Stimulated activated CD4-positive, alpha-beta T cell treated with anti-CD3 and anti-CD28 coated beads, Interleukin-2, amount 100 ng/mL, for 48 hours (primary cell): Measurements from ENCODE around the gene FBP1.

Experiments used
- DNase-seq, 2 donors: peaks; one replicate each; pipeline ENCODE4 v3.0.0-alpha.2; 2020

The FBP1 gene

GRCh38 chr9:94655739-94656138, 16.4 kb upstream of the FBP1 start:
- no peak for DNase-seq

- DNase-seq = no peak
Measured at GRCh38 chr9:94654165-94654894, 15.0 kb upstream of the FBP1 start.

- DNase-seq = no peak
Measured at GRCh38 chr9:94650949-94651348, 11.6 kb upstream of the FBP1 start.

- DNase-seq = no peak
Measured at GRCh38 chr9:94649100-94649819, 9.9 kb upstream of the FBP1 start.

GRCh38 chr9:94648185-94648584, 8.9 kb upstream of the FBP1 start:
- no peak for DNase-seq

DNA sequence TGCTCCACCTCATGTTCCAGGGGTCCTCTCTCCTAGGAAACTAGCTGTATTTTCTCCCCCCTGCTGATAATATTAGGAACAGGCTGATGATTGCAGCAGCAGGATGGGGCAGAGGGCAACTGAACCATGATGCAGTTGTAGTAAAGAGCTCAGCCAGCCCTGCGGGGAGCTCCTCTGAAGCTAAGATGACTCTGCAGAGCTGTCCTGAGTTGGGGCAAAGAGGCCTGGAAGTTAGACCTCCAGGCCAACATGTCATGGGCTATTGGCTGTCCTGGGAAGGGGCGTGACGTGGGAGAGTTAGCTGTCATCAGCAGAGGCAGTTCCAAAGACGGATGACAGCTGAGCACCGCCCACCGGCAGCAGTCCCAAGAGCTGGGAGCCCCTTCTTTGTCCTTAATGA, 6.6 kb upstream of the FBP1 start:
- DNase-seq = no peak

DNA sequence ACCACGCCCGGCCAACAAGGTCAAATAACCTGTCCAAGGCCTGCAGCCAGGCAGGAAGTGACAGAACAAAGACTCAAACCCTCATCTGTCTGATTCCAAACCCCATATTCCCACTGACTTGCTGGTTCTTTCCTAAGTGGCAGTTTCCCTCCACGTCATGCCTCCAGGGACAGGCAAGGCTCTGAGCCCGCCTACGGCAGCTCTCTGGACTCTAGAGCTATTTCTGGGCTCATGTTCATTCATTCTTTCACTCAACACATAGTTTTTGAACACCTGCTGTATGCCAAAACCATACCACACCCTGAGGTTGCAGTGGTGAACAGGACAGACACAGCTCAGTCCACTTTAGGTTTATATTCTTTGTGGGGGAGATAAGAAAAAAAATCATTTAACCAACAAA, 5.2 kb upstream of the FBP1 start:
- DNase-seq = no peak

- DNase-seq = no peak
Measured at GRCh38 chr9:94643741-94644140, 4.4 kb upstream of the FBP1 start.

DNA sequence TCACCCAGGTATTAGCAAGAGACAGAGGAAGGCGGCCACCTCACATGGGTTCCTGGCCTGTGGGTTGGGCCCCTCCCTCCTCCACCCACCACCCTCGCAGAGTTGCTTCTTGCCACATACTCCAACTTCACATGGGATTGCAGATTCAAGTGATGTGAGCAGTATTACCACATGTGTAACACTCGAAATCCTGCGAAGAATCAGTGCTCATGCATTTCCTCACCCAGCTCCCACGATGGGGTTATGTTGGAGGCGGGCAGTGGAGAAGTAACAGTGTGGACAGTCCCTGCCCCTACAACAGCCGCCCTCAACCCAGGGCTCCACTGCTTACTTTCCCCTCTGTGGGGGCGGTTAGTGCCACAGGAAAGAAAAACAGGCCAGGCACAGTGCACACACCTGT, 3.9 kb upstream of the FBP1 start:
- no peak for DNase-seq

DNA sequence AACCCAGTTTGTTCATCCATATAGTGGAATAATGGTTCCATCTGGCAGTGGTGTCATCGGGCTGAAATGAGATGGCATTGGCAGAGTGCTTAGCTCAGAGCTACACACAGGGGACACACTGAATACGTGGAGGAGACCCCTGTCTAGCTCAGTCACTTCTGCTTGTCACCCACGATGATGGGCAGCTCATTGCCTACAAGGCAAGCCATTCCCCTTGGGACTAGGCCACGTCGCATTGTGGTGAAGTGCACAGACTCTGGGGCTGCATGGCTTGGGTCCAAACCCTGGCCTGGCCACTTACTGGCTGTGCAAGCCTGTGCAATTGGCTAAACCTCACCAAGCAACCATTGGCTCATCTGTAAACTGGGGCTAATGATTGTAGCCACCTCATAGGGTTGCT, 3.2 kb upstream of the FBP1 start:
- DNase-seq = no peak

- no peak for DNase-seq
Measured at GRCh38 chr9:94639999-94640376, 670 bp upstream of the FBP1 start.

- DNase-seq = no peak
Measured at GRCh38 chr9:94638335-94639060, 820 bp downstream of the FBP1 start.

DNA sequence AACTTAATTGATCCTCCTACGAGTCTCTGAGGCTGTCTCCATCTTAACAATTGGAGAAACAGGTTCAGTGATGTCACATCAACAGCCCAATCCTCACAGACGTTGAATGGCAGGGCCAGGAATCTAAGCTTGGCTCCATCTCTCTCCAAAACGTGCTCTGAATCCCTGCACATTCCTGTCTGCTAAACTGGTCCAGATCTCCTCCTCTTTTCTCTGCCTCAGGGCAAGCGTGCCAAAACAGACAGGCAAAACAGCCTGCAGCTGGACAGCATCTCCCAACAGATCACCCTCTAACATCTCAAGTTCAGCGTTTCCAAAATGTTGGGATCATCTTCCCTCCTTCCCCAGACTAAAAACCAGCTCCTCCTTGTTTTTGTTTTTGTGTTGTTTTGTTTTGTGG, 6.6 kb downstream of the FBP1 start:
- no peak for DNase-seq

DNA sequence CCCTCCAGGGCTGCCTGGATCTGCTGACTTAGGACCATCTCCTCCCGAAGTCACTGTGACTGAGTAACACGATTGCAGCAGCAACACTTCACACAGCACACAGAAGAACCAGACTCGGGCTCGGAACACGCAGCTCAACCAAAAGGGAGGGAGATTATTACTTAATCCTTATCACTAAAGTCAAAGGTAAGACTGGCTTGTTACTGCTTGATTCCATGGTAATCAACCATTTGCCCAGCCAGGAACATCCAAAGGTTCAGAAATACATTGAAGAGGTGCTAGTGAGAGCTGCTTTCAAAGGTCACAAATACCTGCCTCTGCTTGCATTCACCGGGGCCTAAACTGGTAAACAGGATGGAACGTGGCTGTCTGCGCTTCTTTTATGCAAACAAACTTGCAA, 7.7 kb downstream of the FBP1 start:
- no peak for DNase-seq

DNA sequence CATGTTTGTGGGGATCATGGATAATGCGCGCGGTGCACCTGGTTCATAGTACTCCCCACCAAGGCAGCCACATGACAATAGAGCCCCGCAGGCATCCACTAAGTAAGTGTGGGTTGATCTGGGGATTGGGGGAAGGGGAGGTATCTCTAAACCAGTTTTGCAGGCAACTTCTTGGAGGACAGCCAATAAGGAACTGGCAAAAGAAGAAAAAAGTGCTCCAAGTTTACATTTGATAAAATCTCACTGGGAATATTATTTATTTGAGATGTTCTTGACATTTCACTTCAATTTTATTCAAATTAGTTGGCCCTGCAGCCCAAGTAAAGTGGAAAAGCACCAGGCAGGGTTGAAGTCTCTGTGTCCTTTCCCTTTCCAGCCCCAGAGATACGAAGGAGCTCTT, 8.5 kb downstream of the FBP1 start:
- no peak for DNase-seq

GRCh38 chr9:94630281-94630680, 9.0 kb downstream of the FBP1 start:
- no peak for DNase-seq

GRCh38 chr9:94627287-94627686, 12.0 kb downstream of the FBP1 start:
- DNase-seq = no peak

DNA sequence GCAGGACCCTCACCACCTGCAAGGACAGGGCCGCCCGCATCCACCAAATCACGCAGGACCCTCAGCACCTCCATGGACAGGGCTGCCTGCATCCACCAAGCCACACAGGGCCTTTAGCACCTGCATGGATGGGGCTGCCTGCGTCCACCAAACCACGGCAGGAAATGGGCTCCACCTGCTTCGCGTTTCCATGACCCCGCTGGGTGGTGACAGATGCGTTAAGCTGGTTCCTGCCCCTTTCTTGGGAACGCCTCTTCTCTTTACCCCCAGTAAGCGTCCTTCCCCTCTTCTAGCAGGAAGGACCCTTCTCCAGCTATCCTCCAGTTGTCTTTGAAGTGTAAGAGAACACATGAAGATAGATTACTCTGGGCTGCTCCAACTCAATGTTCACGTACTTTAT, 13.5 kb downstream of the FBP1 start:
- DNase-seq = no peak

DNA sequence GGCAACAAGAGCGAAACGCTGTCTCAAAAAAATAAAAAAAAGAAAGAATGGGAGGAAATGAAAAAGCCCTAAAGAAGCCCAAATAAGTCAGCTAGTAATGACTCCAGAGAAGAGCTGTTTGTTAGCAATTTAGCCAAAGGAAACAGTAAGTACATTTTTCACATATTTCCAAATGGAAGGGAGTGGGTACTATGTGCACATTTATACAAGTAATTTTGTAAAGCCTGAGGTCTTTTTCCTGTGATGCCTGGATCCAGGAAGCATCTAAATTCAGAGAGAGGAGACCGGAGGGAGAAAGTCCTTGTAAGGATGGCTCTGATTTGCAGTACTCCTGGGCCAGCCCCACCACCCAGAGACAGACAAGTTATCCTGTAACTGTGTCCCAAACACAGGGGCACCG, 14.7 kb downstream of the FBP1 start:
- no peak for DNase-seq

- peak in 1 of 2 donors; percentile 28 for DNase-seq
Measured at GRCh38 chr9:94623253-94623652, 16.1 kb downstream of the FBP1 start.

DNA sequence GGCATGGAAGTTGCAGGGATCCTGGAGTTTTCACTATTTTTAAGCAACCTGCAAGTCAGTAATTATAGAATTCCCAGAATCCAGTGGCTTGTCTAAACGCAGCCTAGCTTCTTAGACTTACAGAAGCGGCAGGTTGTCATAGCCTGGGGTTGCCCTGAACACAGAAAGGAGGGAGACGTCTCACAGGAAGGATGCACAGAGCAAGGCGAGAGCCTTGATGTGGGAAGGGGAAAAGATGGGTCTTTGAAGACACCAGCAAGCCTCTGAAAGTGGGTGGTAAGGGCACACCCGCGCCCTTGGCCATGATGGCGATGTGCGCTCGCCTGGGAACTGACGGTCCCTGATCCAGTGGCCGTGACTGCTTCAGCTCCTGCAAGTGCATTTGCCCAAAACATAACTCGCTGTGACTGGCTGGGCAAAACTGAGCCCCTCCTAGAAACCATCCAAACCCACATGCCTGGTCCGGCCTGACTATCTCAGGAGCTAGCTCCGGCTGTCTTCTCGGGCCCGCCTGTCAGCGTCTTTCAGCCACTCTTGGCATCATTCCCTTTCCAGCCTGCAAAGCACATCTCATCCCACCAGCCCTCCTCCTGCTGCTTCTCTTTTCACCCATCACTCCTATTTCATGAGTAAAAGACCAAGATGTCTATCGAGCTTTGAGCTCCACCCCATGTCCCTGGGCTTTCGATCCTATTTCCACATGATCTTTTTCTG, 17.1 kb downstream of the FBP1 start:
- DNase-seq = no peak

DNA sequence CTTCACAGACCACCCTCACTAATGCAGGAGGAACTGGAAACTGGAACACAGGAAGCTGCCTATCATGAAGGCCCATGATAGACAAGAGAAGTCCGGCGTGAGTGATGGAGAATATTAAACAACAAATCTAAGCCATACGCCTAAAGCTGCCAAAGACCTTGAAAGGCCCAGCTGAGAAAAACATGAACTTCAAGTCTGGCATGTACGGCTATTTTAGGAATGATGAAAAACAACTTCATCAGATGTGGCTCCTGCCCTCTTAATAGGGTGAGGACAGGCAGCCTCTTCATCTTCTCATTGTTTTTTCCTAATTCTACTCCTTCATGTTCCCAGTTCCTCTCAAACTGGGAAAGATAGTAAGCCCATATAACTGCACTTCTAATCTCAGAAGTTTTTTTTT, 20.3 kb downstream of the FBP1 start:
- no peak for DNase-seq

- no peak for DNase-seq
Measured at GRCh38 chr9:94613003-94613402, 26.3 kb downstream of the FBP1 start.

DNA sequence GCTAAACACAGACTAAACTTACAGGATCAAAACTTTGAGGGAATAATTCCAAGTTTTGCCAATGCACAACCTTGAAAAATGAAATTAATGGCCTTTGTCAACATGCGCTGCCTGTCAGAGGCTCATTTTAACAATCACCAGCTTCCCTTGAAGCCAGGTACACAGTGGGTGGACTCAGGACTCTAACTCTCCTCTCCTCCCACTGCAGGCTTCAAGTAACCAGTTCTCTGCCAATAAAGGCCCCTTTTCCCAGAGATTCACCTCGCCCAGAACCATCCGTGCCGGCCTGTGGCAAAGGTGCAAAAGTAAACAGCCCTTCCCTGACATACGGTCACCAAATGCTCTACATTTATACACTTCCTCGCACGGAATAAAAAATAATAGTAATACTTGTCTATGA, 27.2 kb downstream of the FBP1 start:
- no peak for DNase-seq
